Left ventricle myocardium superior (tissue), 1 donor: ENCODE results near the gene LIPH. TPM values are rescaled to one million over a fixed set of nuclear protein-coding genes. Genes with fewer than 3 reads are reported as not detected.
A peak's percentile ranks its signal among the peaks of the same experiment; 100 is the strongest.
"Not testable (repeated sequence)": the region's sequence is repeated elsewhere in the genome, so short reads cannot be mapped to it uniquely, and the experiment has no call there.

Source experiments
- ATAC-seq: fragments of 200-7000 bp; cut with Tn5 transposase; one replicate; pipeline ENCODE4 v1.9.1; 2020; ENCODE audit warnings: mild to moderate bottlenecking, moderate library complexity
- DNase-seq: peaks from one replicate; pipeline ENCODE4 v3.0.0-alpha.2; 2020
- intact Hi-C: fragments of 100-400 bp; cut with micrococcal nuclease; formaldehyde crosslinking; loops from one replicate; pipeline ENCODE4 v1.11.0; 2022
- long read RNA-seq: library from polyadenylated mRNA; unstranded; transcript quantifications from one replicate; pipeline ENCODE4 v2.0.0, GENCODE V29; 2021
- total RNA-seq: library from RNA; stranded (reverse); fragmentation: NEBNext Ultra II Directional; extraction: Animal tissue kit (Norgen Biotek cat#: 25700); gene quantifications from one replicate; pipeline ENCODE4 v1.2.1, GENCODE V29; 2021
- donor health status: DM: no; HTN: yes; CAD: no; lungs with severe emphysema.

LIPH gene
- 0.10 TPM for total RNA-seq
- long read RNA-seq = 0 reads

DNA sequence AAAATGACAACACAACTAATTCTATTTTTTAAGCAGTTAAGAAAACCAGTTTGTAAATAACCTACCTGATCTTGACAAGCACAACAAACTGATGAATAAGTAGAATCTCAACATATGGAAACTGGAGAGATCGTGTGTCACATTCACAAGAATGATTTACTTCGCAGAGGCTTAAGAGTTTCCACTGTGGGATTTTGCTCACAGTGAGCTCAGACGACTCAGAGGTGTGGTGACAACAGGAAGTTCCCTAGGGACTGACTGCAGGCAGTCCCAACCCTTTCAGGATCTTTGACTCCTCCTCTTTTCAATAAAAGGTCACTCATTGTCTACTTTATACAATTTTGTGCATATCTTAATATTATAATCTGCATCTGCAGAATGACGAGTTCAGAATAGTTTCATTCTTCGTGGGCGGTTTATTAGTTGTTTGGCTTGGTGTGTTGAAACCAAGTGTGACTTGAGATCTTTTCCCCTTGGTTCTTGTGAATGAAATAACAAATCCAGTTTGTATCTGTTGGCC, at the start of gene LIPH:
Gene LIPH (minus strand): TSS at position 231 of the 520 bp plus-strand sequence. CDS start 117 bp downstream, at position 114.
- intact Hi-C loops = no loop called here
- ATAC-seq = peak; percentile 37
- no peak for DNase-seq

GRCh38 chr3:185595526-185595925, 43.1 kb upstream of the LIPH start:
- intact Hi-C loops = no loop called here
- no peak for ATAC-seq
- no peak for DNase-seq

GRCh38 chr3:185594073-185594472, 41.7 kb upstream of the LIPH start:
- DNase-seq (no peak), ATAC-seq (no peak)
- intact Hi-C loops = no loop called here

- ATAC-seq = no peak
- intact Hi-C loops = no loop called here
- DNase-seq = no peak
These were observed 34.3 kb upstream of the LIPH start for GRCh38 chr3:185586686-185587039.

DNA sequence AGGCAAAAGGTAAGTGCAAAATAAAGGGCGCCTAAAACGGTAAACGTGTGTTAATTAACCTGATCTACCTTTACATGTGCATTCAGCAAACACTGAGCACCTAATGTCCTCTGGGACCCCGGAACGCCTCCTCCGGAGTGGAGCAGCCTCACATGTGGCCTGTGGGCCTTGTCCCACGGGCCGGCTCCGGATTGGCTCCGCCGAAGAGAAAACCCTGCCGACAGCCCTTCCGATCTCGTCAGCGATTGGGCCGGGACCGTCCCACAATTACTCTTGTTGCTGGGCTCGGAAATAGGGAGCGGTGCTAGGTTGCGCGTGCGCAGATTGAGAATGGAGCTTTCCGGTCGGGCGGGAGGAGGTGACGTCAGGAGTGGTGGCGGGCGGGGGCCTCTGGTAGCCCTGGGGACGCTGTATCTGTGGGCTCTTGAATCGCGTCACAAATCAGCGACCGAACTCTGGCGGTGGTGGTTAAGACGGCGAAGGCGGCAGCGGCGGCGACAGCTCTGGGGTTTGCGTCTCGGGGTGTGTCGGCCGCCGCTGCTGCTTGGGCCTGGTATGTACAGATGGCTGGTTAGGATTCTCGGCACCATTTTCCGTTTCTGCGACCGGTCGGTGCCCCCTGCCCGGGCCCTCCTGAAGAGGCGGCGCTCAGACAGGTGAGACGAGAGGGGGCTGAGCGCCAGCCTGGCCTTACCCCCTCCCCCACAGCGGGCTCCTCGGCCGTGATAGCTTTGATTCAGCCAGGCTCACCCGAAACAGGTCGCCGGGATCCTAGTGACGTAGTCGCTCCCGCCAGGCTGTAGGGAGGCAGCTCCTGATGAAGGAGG, 33.7 kb upstream of the LIPH start, which contains the start of gene SENP2:
Gene SENP2 (plus strand): TSS at position 437 of the 827 bp plus-strand sequence. CDS start 119 bp downstream, at position 556.
- ATAC-seq (peak; percentile 98), DNase-seq (peak; percentile 99)
- intact Hi-C loops = no loop called here

DNA sequence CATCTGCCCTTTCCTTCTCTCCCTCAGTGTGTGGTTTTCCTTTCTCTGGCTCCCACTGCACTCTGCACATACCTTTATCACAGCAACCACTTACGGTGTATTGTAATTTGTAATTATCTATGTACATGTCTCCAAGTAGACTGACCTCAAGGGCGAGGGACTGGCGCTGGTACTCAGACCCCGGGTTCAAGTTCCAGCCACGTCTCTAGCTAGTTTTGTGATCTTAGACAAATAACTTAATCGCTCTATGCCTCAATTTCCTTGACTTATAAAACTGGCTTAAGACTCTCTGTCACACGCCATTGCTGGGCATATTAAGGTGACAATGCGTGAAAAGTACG, 33.1 kb upstream of the LIPH start:
- DNase-seq = no peak
- ATAC-seq = no peak
- intact Hi-C loops = no loop called here

DNA sequence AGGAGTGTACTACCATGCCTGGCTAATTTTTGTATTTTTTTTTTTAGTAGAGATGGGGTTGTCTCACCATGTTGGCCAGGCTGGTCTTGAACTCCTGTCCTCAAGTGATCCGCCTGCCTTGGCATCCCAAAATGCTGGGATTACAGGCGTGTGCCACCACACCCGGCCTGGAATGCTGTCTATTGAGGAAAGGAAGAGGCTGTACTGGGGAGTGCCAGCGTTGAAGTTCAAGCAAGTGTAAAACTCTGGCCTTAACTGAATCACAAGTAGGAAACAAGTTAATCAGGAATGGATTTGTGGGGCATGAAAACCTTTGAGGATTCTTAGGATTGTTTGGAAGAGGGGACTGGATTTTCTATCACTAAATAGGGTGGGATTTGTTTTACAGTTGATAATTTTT, 32.3 kb upstream of the LIPH start:
- no peak for DNase-seq
- ATAC-seq = no peak
- intact Hi-C loops = no loop called here

DNA sequence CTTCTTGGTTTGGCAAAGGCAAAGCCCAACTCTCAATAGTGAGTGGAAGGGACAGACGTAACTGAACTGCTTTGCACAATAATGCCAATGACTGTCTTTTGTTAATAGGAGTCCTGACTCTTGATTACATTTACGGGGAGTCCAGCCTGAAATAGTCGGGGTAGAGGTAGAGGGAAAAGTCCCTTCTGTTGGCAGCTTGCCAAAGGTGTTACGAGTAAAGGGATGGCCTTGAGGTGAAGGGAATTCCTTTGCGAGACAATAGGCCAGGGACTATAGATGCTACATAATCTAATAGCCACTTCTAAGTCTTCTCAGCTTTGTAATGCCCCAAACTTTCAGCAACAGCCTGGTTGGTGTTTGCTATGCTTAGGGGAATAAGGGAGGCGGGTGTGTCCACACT, 31.5 kb upstream of the LIPH start:
- DNase-seq (no peak), ATAC-seq (no peak)
- intact Hi-C loops = no loop called here

DNA sequence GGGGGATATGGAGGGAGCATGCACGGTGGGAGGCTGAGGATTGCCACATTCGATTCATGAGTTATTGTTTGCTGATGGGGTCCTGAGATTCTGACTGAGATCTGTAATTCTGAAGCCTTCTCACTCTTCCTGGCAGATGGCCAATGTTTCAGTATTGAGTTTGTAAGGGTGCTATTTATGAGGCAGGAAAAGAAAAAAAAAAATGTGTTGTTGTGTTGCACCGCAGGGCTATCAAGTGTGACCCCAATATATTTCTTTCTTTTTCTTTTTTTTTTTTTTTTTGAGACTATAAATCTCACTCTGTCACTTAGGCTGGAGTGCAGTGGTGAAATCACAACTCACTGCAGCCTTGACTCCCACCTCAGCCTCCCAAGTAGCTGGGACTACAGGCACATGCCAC, 30.5 kb upstream of the LIPH start:
- intact Hi-C loops = no loop called here
- ATAC-seq = no peak
- DNase-seq = no peak

DNA sequence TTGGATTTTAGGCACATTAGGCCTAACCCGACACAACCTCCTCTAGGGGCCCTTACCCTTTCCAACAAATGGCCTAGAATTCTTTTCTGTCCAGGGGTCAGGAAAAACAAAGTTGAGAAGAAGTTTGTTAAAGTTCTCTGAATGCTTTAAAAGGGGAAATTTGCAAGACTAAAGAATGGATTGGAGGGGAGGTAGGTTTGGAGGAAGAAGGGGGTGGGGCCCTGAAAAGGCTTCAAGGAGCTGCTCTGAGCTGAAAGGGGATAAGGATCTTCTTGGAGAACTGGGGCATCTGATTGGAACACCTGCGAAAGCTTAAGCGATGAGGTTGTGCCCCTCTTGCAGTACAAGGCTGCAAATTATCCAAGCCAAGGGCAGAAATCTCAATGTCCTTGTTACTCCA, 29.8 kb upstream of the LIPH start:
- intact Hi-C loops = no loop called here
- ATAC-seq (no peak), DNase-seq (no peak)

GRCh38 chr3:185575108-185575869, 22.9 kb upstream of the LIPH start:
- DNase-seq, intact Hi-C loops: not testable (repeated sequence)
- ATAC-seq = peak; percentile 43

GRCh38 chr3:185572183-185572582, 19.8 kb upstream of the LIPH start:
- DNase-seq = no peak
- intact Hi-C loops = no loop called here
- ATAC-seq = no peak

DNA sequence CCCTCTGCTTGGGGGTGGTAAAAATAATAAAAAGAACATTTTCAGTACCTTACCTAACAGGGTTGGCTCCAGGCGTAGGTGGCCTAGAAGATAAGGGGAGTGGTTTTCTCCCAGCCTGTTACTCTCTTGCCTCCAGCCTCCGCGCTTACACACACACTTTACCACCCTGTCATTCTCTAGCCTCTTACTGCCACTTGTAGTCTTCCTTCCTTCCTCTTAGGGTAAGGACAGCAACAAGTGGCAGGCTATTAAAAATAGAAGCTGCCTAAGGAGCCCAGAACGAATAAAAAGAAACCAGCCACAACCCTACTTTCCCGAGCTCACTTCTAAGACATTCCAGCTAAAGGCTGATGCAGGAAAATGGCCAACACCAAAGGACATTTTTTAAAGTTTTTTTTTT, 9.6 kb upstream of the LIPH start:
- intact Hi-C loops = no loop called here
- DNase-seq (no peak), ATAC-seq (peak; percentile 25)

DNA sequence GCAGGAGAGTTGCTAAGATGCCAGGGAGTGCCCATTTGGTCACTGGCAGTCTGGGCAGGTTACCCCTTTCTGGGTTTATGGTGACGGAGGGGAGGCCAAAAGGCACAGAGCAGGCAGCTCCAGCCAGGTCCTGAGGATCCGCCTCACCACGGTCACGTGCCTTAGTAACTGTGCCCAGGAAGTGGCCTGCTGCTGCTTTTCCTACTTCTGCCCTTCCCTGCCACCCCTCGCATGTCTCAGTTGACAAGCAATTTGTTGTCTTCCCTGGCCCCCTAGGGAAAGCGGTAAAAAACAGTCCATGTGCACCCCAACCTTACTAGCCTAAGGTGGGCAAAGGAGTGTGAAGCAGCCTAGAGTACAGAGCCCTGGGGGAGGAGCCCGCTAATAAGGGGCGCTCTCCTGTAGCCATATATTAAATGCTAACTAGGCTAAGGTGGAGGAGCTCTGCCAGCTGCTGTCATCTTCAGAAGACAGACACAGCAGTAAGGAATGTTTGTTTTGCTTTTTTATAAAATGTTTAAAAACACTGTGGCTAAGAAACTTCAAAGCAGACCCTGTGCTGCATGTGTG, 9.1 kb upstream of the LIPH start:
- DNase-seq (peak; percentile 36), ATAC-seq (peak; percentile 39)
- intact Hi-C loops = no loop called here

- no peak for ATAC-seq
- intact Hi-C loops = no loop called here
- no peak for DNase-seq
These were observed 8.3 kb upstream of the LIPH start for GRCh38 chr3:185560676-185561075.

- intact Hi-C loops = no loop called here
- ATAC-seq (no peak), DNase-seq (no peak)
These were observed 7.3 kb upstream of the LIPH start for GRCh38 chr3:185559706-185560090.

DNA sequence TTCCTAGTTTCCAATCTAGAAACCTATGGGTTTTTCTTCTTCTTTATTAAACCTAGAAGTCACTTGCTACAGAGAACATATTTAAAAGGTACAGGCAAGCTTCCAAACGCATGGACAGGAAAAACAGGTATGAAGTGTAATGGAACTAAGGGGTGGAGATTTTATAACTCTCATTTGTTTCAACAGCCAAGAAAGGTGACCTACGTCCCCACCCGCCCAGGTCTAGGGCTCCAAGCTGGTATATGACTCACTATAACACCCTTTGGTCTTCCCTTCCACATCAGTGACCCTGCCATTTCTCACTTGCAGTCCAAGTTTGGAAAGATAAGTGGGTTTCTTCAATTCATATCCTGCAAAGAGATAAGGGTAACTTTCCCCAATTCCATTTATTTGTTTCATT, 6.0 kb upstream of the LIPH start:
- no peak for DNase-seq
- no peak for ATAC-seq
- intact Hi-C loops = no loop called here

DNA sequence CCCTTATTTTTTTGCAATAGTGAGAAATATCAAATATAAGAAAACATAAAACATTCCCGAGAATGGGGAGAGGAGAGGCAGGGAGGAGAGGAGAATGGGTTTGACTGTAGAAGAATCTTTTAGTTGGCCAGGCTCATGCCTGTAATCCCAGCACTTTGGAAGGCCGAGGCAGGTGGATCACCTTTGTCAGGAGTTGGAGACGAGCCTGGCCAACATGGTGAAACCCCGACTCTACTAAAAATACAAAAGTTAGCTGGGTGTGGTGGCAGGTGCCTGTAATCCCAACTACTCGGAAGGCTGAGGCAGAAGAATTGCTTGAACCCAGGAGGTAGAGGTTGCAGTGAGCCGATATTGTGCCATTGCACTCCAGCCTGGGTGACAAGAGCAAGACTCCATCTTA, 4.3 kb upstream of the LIPH start:
- ATAC-seq, intact Hi-C loops, DNase-seq: not testable (repeated sequence)

DNA sequence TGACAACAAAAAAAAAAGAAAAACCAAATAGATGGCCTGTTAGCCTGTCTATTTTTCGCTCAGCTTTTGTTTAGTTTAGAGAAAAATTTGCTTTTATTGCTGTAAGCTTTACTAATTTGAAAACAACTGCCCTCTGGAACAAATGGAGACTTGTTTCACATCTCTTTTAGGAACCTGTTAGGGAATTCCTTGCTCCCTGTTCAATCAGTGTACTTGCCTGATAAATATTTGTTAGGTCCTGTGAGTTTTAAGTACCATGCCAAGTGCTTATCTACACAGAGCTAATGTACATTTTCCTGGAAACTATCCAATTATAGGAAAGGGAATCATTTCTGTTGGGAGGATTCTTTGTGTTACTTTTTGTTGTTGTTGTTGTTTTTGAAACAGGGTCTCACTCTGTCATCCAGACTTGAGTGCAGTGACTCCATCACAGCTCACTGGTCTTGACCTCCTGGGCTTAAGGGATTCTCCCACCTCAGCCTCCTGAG, 3.5 kb upstream of the LIPH start:
- DNase-seq = no peak
- no peak for ATAC-seq
- intact Hi-C loops = no loop called here

DNA sequence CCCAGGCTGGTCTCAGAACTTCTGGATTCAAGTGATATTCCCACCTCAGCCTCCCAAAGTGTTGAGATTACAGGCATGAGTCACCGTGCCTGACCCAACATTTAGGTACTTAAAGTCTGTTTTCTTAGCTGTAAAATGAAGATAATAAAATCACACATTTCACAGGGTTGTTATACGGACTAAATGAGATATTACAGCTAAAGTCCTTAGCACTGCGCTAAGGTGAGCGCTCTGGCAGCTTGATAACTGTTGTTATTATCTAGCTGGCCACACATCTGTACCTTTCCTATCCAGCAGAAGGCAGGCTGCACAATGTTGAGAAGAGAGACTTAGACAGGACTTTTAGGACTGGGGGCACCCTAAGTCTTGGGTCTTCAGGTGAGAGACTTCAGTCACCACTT, 2.7 kb upstream of the LIPH start:
- intact Hi-C loops = no loop called here

More for the DNA sequence above, 2.7 kb upstream of the LIPH start:
- DNase-seq = no peak
- no peak for ATAC-seq
